ENCODE data around the gene PAAF1.

PAAF1 gene

DNA sequence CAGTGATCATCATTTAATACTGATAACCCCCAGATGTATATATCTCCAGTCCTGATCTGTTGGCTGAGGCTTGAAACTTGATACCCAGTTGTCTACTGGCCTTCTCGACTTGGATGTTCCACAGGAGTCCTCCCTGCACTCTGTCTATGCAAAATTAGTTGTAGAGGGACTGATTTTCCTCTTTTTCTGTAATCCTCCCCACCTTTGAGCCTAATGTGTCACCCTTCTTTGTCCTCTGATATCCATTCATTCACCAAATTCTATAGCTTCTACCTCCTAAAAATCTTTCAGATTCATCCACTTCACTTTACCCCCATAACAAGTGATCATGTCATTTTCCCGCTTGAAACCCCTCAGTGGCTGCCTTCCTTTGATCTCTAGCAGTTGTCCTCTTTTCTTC, 16.6 kb upstream of the PAAF1 start:
- Histone ChIP-seq H3K4me3 (replicated peaks; ENCODE audit: low read depth, low read length) (no peak overlapping the region), H3K36me3 (ENCODE audit: control insufficient read depth, insufficient read depth, low read length) (no peaks in the 10 kb centered on the region), H3K27me3 (replicated peaks; ENCODE audit: control insufficient read depth, insufficient read depth, low read length) (no peaks in the 10 kb centered on the region)
- TF ChIP-seq, protein P1, sequence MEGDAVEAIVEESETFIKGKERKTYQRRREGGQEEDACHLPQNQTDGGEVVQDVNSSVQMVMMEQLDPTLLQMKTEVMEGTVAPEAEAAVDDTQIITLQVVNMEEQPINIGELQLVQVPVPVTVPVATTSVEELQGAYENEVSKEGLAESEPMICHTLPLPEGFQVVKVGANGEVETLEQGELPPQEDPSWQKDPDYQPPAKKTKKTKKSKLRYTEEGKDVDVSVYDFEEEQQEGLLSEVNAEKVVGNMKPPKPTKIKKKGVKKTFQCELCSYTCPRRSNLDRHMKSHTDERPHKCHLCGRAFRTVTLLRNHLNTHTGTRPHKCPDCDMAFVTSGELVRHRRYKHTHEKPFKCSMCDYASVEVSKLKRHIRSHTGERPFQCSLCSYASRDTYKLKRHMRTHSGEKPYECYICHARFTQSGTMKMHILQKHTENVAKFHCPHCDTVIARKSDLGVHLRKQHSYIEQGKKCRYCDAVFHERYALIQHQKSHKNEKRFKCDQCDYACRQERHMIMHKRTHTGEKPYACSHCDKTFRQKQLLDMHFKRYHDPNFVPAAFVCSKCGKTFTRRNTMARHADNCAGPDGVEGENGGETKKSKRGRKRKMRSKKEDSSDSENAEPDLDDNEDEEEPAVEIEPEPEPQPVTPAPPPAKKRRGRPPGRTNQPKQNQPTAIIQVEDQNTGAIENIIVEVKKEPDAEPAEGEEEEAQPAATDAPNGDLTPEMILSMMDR (IDR thresholded peaks at IDR 0.05; ENCODE audit: insufficient read depth, low read length, poor library complexity, severe bottlenecking): no peak
- no peak for DNase-seq (ENCODE audit: extremely low read depth, insufficient read length)

DNA sequence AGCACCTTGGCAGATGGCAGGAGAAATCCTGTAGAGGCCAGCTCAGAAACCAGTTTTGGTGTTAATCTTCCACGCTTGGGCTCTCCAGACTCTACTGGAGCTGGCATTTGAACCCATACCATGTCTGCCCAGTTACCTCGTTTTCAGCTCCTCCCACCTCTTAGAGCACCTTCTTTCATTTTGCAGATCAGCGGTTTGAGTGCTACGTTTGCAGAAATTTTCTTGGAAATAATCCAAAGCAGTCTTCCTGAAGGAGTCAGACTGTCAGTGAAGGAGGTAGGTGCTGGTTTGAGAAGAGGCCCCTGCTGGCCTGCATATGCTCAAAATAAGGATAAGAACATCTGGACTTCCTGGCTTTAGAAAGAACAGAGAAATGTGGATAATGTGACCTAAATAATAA, 13.8 kb upstream of the PAAF1 start:
- DNase-seq (ENCODE audit: extremely low read depth, insufficient read length): no peak
- Histone ChIP-seq H3K36me3 (ENCODE audit: control insufficient read depth, insufficient read depth, low read length) (no peaks in the 10 kb centered on the region), H3K4me3 (replicated peaks; ENCODE audit: low read depth, low read length) (no peak overlapping the region), H3K27me3 (replicated peaks; ENCODE audit: control insufficient read depth, insufficient read depth, low read length) (no peaks in the 10 kb centered on the region)
- TF ChIP-seq, protein P1 (IDR thresholded peaks at IDR 0.05; ENCODE audit: insufficient read depth, low read length, poor library complexity, severe bottlenecking): no peak

DNA sequence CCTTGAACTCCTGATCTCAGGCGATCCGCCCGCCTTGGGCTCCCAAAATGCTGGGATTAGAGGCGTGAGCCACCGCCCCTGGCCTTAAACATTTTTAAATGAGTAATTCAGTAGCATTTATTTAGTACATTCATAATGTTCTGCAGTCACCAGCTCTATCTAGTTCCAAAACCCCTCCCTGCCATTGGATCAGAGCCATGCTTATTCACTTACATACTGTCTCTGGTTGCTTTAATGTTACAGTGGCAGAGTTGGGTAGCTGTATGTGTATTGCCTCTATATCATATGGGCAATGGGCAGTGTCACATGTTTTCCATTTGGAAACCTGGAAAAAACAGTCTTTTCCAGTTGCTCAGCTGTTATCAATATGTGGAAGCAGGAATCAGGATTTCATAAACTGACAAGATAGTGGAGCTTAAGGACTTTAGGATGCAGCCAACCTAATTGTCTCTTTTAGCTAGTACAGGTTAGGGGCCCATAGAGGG, 10.7 kb upstream of the PAAF1 start:
- TF ChIP-seq, protein P1 (IDR thresholded peaks at IDR 0.05; ENCODE audit: insufficient read depth, low read length, poor library complexity, severe bottlenecking): no peak
- Histone ChIP-seq H3K27me3 (replicated peaks; ENCODE audit: control insufficient read depth, insufficient read depth, low read length) (no peaks in the 10 kb centered on the region), H3K36me3 (ENCODE audit: control insufficient read depth, insufficient read depth, low read length) (no peaks in the 10 kb centered on the region; the same call in 1 of the 2 replicates), H3K4me3 (replicated peaks; ENCODE audit: low read depth, low read length) (no peak overlapping the region)
- no peak for DNase-seq (ENCODE audit: extremely low read depth, insufficient read length)

DNA sequence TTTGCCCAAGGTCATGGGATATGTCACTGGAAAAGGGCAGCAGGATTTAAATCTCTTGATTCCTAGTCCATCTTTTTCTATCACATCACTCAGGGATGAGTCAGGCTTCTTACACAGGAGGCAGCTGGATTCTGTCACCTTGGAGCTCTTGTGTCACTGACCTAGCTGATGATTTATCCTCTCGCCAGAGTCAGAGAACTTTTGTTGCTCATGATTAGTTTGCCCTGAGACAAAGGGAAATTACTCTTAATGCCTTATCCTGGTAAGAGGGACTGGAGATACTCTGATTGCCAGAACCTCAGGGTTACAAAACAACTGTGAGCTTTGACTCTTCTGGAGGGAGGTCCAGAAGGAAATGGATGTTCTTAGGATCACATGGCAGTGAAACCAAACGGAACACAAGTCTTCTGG, 10.2 kb upstream of the PAAF1 start:
- Histone ChIP-seq H3K27me3 (replicated peaks; ENCODE audit: control insufficient read depth, insufficient read depth, low read length) (no peaks in the 10 kb centered on the region), H3K36me3 (ENCODE audit: control insufficient read depth, insufficient read depth, low read length) (no peaks in the 10 kb centered on the region; the same call in 1 of the 2 replicates), H3K4me3 (replicated peaks; ENCODE audit: low read depth, low read length) (no peak overlapping the region)
- TF ChIP-seq, protein P1 (IDR thresholded peaks at IDR 0.05; ENCODE audit: insufficient read depth, low read length, poor library complexity, severe bottlenecking): no peak
- DNase-seq (ENCODE audit: extremely low read depth, insufficient read length): no peak

DNA sequence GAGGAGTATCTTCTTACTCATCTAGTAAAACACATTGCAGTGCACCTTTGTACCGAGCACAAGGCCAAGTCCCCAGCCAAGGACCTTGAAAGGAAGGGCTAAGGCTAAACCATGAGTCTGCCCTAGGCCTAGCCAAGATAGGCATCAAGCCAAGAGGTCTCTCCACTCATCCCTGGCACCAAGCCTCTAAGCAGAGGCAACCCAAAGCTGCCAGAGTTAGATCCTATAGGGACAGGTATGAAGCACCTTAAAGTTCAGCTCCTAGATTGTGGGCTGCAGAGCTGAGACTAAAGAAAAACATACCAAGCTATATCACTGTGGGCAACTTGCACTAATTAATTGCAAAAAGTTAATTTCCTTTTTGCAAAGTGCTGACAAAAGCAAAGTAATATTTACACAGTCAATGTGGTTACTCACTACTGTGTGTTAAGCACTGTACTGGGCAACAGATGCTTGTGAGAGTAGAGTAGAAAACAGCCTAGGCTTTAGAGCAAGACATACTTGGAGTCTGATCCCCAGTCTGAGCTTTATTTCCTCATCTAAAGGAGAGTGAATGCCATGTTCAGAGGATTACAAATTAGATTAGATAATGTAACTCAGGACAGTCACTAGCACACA, 7.4 kb upstream of the PAAF1 start:
- no peaks in the 10 kb centered on the region; the same call in 1 of the 2 replicates for H3K36me3 ChIP-seq (ENCODE audit: control insufficient read depth, insufficient read depth, low read length)
- no peak for DNase-seq (ENCODE audit: extremely low read depth, insufficient read length)

More for the DNA sequence above, 7.4 kb upstream of the PAAF1 start:
- no peaks in the 10 kb centered on the region for H3K27me3 ChIP-seq (replicated peaks; ENCODE audit: control insufficient read depth, insufficient read depth, low read length)
- TF ChIP-seq, protein P1 (IDR thresholded peaks at IDR 0.05; ENCODE audit: insufficient read depth, low read length, poor library complexity, severe bottlenecking): no peak
- no peak overlapping the region for H3K4me3 ChIP-seq (replicated peaks; ENCODE audit: low read depth, low read length)
